ENCODE results near the gene TMEM117. TPM values are rescaled to one million over a fixed set of nuclear protein-coding genes. Genes with fewer than 3 reads are reported as not detected.
"Not testable (repeated sequence)": the region's sequence is repeated elsewhere in the genome, so short reads cannot be mapped to it uniquely, and the experiment has no call there.

Gene TMEM117
- total RNA-seq, 2 donors from 2014 or later: 1.5 to 2.8 TPM

DNA sequence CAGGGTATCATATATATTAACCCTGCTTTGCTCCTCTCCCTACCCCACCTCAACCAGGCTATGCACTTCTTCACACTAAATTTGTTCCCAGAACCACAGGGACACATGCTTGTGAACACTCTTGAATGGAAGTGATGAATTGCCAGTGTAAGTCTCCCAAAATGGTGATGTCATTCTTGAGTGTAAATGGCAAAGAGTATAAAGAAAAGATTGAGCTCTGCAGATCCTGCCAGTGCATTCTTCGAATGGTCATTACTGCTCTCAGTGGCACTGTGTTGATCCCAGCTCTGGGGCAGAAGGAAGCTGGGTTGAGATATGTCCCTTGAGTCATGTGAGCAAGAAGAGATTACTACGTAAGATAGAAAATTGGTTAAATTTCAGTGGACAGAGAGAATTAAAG is 313.1 kb downstream of the TMEM117 start:
- Mint-ChIP-seq H3K27ac (no peak overlapping the region), H3K36me3 (peaks cover 0 to 4% of the 10 kb centered on the region in 2 donors), H3K9me3 (no peaks in the 10 kb centered on the region)
- ATAC-seq: no peak
- DNase-seq (ENCODE audit: low spot score in 2 of 2): no peak

DNA sequence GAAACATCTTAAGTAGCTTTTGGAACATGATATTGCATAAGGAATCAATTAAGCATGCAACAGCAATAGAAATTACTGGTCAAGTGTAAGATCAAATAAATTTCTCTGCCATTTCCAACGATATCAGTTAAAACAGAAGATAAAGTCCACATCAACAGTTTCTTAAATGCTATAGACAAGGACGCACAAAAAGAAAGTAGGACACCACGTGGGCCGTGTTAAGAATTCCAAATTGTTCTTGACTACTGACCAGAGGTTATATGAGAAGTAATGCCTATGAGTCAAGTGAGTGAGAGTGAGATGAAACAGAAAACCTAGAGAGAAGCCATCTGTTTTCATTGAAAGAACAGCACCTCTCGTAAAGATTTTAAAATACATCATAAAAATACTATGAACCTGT is 318.2 kb downstream of the TMEM117 start:
- ATAC-seq (no peak), DNase-seq (ENCODE audit: low spot score in 2 of 2) (no peak)
- Mint-ChIP-seq H3K27ac (no peak overlapping the region), H3K36me3 (no peaks in the 10 kb centered on the region), H3K9me3 (no peaks in the 10 kb centered on the region)

DNA sequence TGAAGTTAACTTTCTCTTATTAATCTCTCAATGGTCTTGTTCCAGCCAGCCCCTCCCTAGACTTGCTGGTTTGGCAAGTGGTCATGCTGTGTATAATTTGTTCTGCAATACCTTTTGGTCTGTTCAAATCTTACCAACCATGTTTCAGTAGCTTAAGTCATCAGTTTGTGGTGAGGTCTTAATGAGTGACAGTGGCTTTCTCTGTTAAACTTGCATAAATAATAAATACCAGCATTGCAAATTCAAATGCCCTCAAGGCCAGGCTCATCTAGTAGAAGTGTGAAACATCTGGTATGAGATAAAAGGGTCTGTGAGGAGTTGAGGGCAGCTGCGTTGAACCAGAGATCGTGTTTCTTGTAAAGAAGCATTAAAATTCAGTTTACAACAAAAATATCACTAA is 319.5 kb downstream of the TMEM117 start:
- no peak for DNase-seq (ENCODE audit: low spot score in 2 of 2)
- Mint-ChIP-seq H3K27ac (no peak overlapping the region), H3K9me3 (no peaks in the 10 kb centered on the region), H3K36me3 (no peaks in the 10 kb centered on the region)
- no peak for ATAC-seq

DNA sequence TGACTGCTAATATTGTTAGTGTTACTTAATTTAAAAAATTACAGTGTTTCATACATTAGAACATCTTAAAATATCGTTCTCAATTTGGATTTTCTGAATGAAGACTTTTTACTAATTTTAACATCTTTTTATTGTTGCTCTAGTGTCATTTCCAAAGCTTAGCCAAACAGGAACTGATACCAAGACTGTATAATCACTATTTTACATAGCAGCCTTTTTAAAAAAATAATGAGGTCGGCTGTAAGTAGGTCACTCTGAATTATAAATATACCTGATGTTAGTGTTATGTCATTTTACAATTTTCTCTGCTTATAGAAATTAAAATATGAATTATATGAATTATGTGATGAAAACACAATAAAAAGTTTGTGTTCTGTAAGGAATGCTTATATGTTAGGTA is 321.5 kb downstream of the TMEM117 start:
- no peak for DNase-seq (ENCODE audit: low spot score in 2 of 2)
- no peak for ATAC-seq
- Mint-ChIP-seq H3K36me3 (no peaks in the 10 kb centered on the region), H3K9me3 (no peaks in the 10 kb centered on the region), H3K27ac (no peak overlapping the region)

DNA sequence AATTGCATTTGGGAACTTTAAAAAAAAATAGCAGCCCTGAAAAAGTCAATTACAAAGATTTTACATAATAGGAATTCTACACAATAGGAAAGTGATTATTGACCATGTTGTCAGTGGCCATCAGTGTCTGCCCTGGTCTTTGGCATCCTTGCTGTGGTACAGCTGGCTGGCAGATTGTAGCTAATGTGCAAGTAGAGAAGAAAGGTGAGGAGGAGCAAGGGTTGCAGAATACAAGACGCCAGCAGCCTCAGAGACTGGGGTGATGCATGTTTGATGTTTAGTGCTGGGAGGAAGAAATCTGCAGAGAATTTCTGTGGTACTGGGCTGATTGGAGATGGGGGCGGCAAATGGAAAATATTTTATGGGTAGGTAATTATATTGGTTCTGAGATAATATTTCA is 322.9 kb downstream of the TMEM117 start:
- H3K36me3 Mint-ChIP-seq: no peaks in the 10 kb centered on the region
- DNase-seq (ENCODE audit: low spot score in 2 of 2) (no peak), ATAC-seq (no peak)
- no peaks in the 10 kb centered on the region for H3K9me3 Mint-ChIP-seq
- no peak overlapping the region for H3K27ac Mint-ChIP-seq

DNA sequence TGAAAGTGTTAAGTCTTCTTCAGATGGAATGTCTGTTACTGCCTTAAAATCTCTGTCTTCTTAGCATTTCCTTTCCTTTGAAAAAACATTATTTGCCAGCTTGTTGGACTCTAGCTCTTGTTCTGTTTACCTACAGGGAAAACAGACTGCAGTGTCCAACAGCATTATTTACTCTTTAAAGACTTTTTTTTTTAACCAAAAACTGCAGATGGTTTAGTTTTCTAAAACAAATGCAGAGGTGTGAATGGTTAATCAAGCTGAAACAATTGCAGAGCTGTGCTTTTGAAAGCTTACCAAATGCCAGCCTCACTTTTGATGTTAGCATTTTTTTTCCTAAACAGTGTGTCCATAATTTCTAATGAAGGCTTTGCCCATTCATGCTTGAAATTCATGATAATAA is 323.3 kb downstream of the TMEM117 start:
- no peak for DNase-seq (ENCODE audit: low spot score in 2 of 2)
- no peaks in the 10 kb centered on the region for H3K9me3 Mint-ChIP-seq
- ATAC-seq: no peak
- H3K27ac Mint-ChIP-seq: no peak overlapping the region
- H3K36me3 Mint-ChIP-seq: no peaks in the 10 kb centered on the region

DNA sequence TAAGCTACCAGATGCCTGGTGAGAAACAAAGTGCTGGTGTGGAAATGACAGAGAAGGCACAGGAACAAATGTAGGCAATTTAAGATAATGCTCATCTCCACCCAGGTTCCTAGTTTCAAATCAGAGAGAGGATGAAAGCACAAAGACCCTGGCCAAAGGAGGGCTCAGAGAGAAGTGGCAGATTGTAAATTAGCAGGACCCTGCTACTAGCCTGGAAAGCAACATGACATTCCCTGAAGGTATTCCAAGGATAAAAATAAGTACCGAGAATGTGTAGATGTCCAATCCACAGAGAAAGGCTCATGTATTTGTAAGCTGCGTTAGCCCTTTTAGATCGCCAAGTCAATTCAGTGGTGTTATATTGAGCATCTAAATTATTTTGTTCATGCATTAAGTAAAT is 324.0 kb downstream of the TMEM117 start:
- Mint-ChIP-seq H3K27ac (no peak overlapping the region), H3K9me3 (no peaks in the 10 kb centered on the region), H3K36me3 (no peaks in the 10 kb centered on the region)
- DNase-seq (ENCODE audit: low spot score in 2 of 2): no peak
- ATAC-seq: no peak

DNA sequence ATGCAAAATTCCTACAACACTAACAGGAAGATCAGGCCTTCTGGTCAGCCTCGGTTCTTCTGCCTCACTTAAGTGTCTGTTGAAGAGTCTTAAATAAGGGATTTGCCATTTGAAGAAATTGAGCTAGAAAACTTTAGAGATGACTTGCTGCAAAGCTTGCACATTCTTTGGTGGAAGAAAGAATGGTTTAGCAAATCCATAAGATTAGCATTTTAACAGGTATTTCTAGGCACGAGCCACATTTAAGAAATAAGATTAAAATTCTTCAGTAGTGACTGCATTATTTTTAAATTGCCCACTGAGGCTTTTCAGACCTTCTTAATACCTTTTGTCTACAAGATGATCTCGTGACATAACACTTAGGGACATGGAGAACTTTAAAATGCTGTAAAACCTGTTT is 327.1 kb downstream of the TMEM117 start:
- DNase-seq (ENCODE audit: low spot score in 2 of 2): no peak
- no peak for ATAC-seq
- Mint-ChIP-seq H3K27ac (no peak overlapping the region), H3K36me3 (no peaks in the 10 kb centered on the region), H3K9me3 (no peaks in the 10 kb centered on the region)

DNA sequence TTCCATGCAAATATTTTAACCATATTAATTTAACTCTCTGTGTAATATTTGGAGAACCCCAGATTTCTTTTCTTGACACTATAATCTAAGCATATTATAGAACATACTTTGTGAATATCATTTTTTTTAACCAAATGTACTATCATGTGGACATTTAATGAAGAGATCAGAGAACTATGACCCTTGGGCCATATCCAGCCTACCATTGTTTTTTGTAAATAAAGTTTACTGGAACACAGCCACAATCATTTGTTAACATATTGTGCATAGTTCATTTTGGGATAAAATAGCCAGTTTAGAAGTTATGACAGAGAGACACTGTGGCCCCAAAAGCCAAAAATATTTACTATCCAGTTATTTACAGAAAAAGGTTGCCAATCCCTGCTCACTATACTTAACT is 338.2 kb downstream of the TMEM117 start:
- ATAC-seq (no peak), DNase-seq (ENCODE audit: low spot score in 2 of 2) (no peak)
- peaks cover 0 to 7% of the 10 kb centered on the region in 2 donors for H3K9me3 Mint-ChIP-seq
- H3K27ac Mint-ChIP-seq: no peak overlapping the region
- H3K36me3 Mint-ChIP-seq: peaks cover 0 to 6% of the 10 kb centered on the region in 2 donors

DNA sequence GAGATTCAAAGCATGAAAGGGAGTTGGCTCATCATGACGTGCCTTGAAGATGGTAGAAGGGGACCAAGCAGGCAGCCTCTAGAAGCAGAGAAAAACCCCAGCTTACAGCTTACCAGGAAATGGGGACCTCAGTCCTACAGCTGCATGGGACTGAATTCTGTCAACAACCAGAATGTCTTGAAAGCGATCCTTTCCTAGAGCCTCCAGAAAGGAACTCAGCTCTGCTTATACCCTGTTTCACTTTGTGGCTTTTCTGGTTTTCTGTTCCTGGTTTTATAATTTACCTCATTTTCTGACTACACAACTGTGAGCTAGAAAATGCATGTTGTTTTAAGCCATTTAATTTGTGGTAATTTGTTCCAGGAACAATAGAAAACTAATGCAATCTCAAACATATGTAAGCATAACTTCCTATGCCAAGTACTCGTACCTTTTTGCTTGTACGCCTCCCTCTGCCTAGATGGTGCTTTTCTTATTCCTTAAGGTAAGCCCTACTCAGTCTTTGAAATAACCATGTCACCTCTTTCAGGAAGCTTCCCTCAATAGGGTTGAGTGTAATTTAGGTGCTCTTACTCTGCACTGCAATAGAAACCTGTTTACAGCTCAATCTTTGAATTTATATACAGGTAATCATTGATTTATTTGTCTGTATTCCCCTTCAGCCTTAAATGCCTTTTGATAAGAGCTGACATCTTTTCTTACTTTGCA is 348.8 kb downstream of the TMEM117 start:
- ATAC-seq: no peak
- H3K9me3 Mint-ChIP-seq: peaks cover 0 to 5% of the 10 kb centered on the region in 2 donors
- H3K36me3 Mint-ChIP-seq: no peaks in the 10 kb centered on the region
- no peak overlapping the region for H3K27ac Mint-ChIP-seq
- DNase-seq (ENCODE audit: low spot score in 2 of 2): no peak

DNA sequence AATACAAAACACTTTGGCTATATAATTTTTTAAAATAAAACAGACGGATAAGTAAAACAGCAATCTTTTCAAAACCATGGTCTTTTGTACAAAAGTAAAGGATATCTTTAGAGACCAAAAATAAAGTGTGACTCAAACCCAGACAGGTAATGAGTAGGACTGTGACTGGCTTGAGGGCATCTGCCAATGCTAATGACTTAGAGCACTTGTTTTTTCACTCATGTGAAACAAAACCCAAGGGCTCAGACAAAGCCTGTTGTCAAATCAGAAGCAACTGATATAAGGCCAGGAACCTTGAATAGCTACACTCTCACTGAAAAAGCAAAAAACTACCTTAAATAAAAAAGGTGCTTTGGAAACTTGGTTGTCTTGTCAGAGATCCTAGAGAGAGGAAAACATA is 357.4 kb downstream of the TMEM117 start:
- peak in 1 of 2 donors; percentile 78 for ATAC-seq
- no peaks in the 10 kb centered on the region for H3K36me3 Mint-ChIP-seq
- H3K9me3 Mint-ChIP-seq: no peaks in the 10 kb centered on the region
- H3K27ac Mint-ChIP-seq: no peak overlapping the region
- DNase-seq (ENCODE audit: low spot score in 2 of 2): no peak

DNA sequence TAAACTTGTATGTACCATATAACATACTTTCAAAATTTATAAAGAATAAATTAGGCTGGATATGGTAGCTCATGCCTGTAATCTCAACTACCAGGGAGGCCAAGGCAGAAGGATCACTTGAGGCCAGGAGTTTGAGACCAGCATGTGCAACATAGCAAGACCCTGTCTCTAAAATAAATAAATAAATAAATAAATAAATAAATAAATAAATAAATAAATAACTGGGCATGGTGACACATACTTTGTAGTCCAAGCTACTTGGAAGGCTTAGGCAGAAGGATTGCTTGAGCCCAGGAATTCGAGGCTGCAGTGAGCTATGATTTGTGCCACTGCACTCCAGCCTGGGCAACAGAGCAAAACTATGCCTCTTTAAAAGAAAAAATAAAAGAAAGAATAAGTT is 359.8 kb downstream of the TMEM117 start:
- H3K9me3 Mint-ChIP-seq: not testable (repeated sequence)

DNA sequence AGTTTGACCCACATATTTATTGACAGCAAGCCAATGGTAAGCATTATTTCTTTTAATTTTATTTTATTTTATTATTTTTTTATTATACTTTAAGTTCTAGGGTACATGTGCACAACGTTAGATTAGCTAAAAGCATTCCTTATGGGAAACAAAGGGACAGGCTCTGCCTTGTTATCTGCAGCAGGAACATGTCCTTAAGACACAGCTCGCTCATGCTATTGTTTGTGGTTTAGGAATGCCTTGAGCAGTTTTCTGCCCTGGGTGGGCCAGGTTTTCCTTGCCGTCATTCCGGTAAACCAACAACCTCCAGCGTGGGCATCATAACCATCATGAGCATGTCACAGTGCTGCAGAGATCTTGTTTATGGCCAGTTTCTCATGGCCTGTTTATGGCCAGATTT is 370.2 kb downstream of the TMEM117 start:
- Mint-ChIP-seq H3K27ac (no peak overlapping the region), H3K9me3 (peaks cover 7 to 13% of the 10 kb centered on the region in 2 donors), H3K36me3 (peaks cover 19 to 30% of the 10 kb centered on the region in 2 donors)
- no peak for DNase-seq (ENCODE audit: low spot score in 2 of 2)
- no peak for ATAC-seq

More for the DNA sequence above, 359.8 kb downstream of the TMEM117 start:
- H3K27ac Mint-ChIP-seq; ATAC-seq; H3K36me3 Mint-ChIP-seq; DNase-seq (ENCODE audit: low spot score in 2 of 2): not testable (repeated sequence)

DNA sequence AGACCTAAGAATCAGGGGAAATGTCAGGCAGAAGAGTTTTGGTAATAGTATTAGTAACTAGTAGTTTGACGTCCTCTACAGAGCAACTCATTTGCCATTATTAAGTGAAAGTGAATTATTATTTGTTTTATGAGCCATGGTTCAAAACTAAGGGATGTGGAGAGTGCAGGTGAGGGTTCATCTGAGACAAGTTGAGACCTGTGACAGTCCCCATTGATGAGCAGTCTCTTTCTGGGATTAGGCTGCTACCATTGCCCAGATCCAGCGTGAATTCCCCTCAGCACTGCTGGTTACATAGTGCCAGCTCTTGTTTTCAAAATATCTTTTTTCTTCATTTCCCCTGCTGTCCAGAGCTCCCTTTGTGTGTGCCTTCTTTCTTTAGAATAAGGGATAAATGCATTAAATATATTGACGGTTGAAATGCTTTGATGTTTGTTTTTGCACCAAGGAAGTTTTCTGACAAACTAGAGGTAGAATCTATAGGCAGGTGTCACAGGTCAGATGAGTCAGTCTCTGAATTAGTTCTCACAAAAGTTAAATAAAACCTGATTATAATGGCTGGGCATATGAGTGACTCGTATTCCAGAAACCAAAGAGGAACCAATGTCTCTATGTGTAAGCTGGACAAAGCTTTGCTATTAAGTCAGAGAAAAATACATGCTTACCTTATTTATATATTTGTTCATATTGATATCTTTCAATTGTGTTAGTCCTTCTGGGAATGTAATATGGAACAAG is 381.4 kb downstream of the TMEM117 start:
- Mint-ChIP-seq H3K9me3 (peaks cover 5% of the 10 kb centered on the region in 2 donors), H3K27ac (no peak overlapping the region), H3K36me3 (peaks cover 6% of the 10 kb centered on the region in 2 donors)
- ATAC-seq (no peak), DNase-seq (ENCODE audit: low spot score in 2 of 2) (no peak)

DNA sequence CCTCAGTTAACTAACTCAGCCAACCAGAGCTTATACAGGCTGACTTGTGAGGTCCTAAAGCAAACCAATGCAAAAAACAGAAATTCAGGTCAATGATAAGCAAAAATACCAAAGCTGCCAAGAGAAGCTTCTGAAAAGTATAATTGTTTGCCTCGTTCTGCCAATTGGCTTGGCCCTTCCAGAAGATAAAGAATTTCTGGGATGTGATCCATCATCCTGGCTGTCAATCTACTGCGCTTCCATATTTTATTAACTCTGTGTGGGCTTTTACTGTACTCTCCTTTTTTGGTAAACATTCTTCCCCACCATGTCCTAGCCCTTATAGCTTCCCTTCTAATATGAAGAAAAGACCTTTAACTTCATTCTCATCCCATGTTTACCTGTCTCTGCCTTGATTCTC is 387.9 kb downstream of the TMEM117 start:
- Mint-ChIP-seq H3K9me3 (no peaks in the 10 kb centered on the region), H3K27ac (no peak overlapping the region), H3K36me3 (no peaks in the 10 kb centered on the region)
- DNase-seq (ENCODE audit: low spot score in 2 of 2) (no peak), ATAC-seq (no peak)

DNA sequence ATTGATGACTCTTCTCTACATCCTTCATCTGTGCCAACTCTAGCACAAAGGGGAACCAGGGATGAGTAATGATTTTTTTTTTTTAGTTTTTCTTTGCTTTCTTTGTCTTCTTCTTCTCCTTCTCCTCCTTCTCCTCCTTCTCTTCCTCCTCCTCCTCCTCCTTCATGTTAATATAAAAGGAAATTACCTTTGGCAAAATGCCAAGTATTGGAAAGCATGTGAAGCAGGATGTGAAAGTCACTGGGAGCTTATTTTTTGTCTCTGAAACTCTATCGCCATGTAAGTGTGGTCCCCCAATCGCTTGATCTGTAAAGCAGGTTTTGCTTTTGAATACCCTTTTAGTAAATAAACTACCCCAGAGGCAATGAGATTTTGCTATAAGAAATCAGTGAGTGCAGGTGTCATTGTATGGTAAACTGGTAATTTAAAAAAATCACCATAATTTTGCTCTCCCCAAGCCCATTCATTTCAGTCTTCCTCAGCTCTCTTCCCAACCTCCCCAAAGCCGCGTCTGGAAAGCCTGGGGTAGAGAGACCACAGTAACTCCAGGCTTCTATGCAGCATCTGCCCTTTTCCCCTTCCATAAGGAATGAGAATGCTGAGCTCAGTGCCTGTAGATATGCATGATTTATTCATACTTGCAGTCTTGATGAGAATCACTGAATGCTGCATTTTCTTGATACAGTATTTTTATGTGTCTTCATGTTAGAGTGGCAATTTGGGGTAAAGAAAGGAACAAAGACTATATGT is 388.7 kb downstream of the TMEM117 start:
- ATAC-seq: no peak
- Mint-ChIP-seq H3K27ac (no peak overlapping the region), H3K9me3 (no peaks in the 10 kb centered on the region), H3K36me3 (no peaks in the 10 kb centered on the region)
- DNase-seq (ENCODE audit: low spot score in 2 of 2): no peak

DNA sequence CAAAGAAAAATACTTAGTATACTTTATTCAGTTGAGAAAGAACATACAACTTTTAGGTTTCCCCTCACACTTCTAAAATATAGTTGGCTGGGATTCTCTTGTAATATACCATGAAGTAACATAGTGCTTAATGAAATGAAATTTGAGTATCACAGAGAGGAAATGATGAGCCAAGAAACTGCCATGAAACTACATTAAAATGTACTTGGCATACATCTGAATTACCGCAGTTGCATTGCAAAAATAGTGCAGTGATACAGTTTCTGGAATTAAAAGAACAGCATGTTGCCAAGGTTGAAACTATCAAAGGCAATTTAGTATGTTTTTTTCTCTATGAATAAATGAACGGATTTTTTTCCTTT is 389.2 kb downstream of the TMEM117 start:
- no peak for ATAC-seq

More for the DNA sequence above, 389.2 kb downstream of the TMEM117 start:
- Mint-ChIP-seq H3K27ac (no peak overlapping the region), H3K36me3 (no peaks in the 10 kb centered on the region), H3K9me3 (no peaks in the 10 kb centered on the region)
- DNase-seq (ENCODE audit: low spot score in 2 of 2): no peak

All from activated naive CD4-positive, alpha-beta T cell treated with anti-CD3 and anti-CD28 coated beads, Interleukin-2, amount 50 U/mL, for 72 hours (primary cell).